GM23248 (cell line): ENCODE results near the gene IL1F10.

Experiments used
- EZH2 ChIP-seq: fragments of 200-600 bp; sonication (generic); IDR thresholded peaks from 2 replicates; pipeline ENCODE4 v1.6.1; 2018; ENCODE audit warnings: antibody characterized with exemption, mild to moderate bottlenecking; ENCODE audit not compliant: insufficient read depth, poor library complexity, severe bottlenecking
- EZH2phosphoT487 ChIP-seq: fragments of 200-600 bp; sonication (generic); IDR thresholded peaks from 2 replicates; pipeline ENCODE4 v1.6.1; 2018; ENCODE audit warnings: antibody characterized with exemption, moderate library complexity, mild to moderate bottlenecking, low read depth; ENCODE audit not compliant: insufficient read depth

GRCh38 chr2:113083296-113083695 lies 15.5 kb downstream of the IL1F10 start:
- TF ChIP-seq EZH2phosphoT487 = no peak
- TF ChIP-seq EZH2 = no peak
